Measurements from ENCODE around the gene GPR75. TPM values are rescaled to one million over a fixed set of nuclear protein-coding genes. Genes with fewer than 3 reads are reported as not detected.

Gene GPR75
- total RNA-seq, 1 donor from 2014 or later: 1.5 TPM

Other genes with a start within 250 kb of the GPR75 start
- 4.8 TPM for gene CHAC2, start 92.2 kb downstream of the GPR75 start, total RNA-seq
- 9.2 TPM for gene ASB3, start 73.0 kb downstream of the GPR75 start, total RNA-seq
- gene ERLEC1, start 72.9 kb downstream of the GPR75 start, total RNA-seq: 15.5 TPM
- 43.3 TPM for gene PSME4, start 111.0 kb upstream of the GPR75 start, total RNA-seq